HCT116 (cell line): Measurements from ENCODE around the gene HABP2. TPM values are rescaled to one million over a fixed set of nuclear protein-coding genes. Genes with fewer than 3 reads are reported as not detected.

Experiments used
- ATAC-seq: fragments of 200-7000 bp; cut with Tn5 transposase; 2 replicates; pipeline ENCODE4 v1.9.1; 2020; ENCODE audit warnings: mild to moderate bottlenecking, moderate library complexity
- BruUV-seq: library from RNA; stranded (reverse); fragments of 400-500 nt; replicated peaks from 2 replicates; lab custom pipeline; 2021; lab: Mats Ljungman, UMichigan
- CTCF ChIA-PET: fragments of 300-600 bp; sonication (Branson Sonifier 250); formaldehyde crosslinking; loops from one replicate; lab custom pipeline; 2021; ENCODE audit warnings: antibody characterized with exemption; lab: Charles Lee
- POLR2A ChIA-PET: fragments of 300-600, 350-600 bp; sonication (Branson Sonifier 250); formaldehyde crosslinking; loops from one replicate; lab custom pipeline; 2021; ENCODE audit warnings: antibody characterized with exemption; lab: Charles Lee
- RAD21 ChIA-PET, 2 experiments: fragments of 300-600 bp; sonication (Branson Sonifier 250); formaldehyde crosslinking; loops; one replicate each; lab custom pipeline; 2023; ENCODE audit warnings: low total read pairs in 2 of 2; ENCODE audit not compliant: uncharacterized antibody in 2 of 2, unreplicated experiment in 2 of 2, low non-redundant PET in 1 of 2; lab: Charles Lee
- DNase-seq: peaks from one replicate; pipeline ENCODE4 v3.0.0-alpha.2; 2010; ENCODE audit warnings: low read depth, low spot score
- H2AFZ ChIP-seq: fragments of 200-600 bp; shearing (Covaris generic), sonication (generic); 2 replicates; pipeline ENCODE4 v1.6.1; 2017; ENCODE audit warnings: low read depth, mixed run types, mixed read lengths, antibody characterized with exemption, low read length; ENCODE audit not compliant: poor library complexity, severe bottlenecking
- H3K27ac ChIP-seq: 2 replicates; pipeline ENCODE4 v1.5.1; 2012; ENCODE audit warnings: low read depth, low read length
- H3K27me3 ChIP-seq: fragments of 200-600 bp; sonication (generic); 2 replicates; pipeline ENCODE4 v1.6.1; 2016; ENCODE audit warnings: mixed run types, low read length, mixed read lengths; ENCODE audit not compliant: insufficient read depth
- H3K36me3 ChIP-seq, 2 experiments: fragments of 200-500 bp in 1 of 2; fragments of 200-600 bp in 1 of 2; sonication (Bioruptor generic) in 1 of 2; sonication (generic) in 1 of 2; 2 replicates each; pipeline versions ENCODE4 v1.5.1 to v1.6.1; 2014 to 2016; ENCODE audit warnings: low read length in 2 of 2, inconsistent platforms in 1 of 2, mixed read lengths in 1 of 2, mixed run types in 1 of 2; ENCODE audit not compliant: insufficient read depth in 2 of 2, control insufficient read depth in 1 of 2
- H3K4me1 ChIP-seq, 2 experiments: fragments of 200-600 bp in 1 of 2; sonication (generic) in 1 of 2; 2 replicates each; pipeline versions ENCODE4 v1.5.1 to v1.6.1; 2012 to 2017; ENCODE audit warnings: low read length in 2 of 2, inconsistent platforms in 1 of 2, mild to moderate bottlenecking in 1 of 2, mixed read lengths in 1 of 2, mixed run types in 1 of 2, moderate library complexity in 1 of 2; ENCODE audit not compliant: insufficient read depth in 2 of 2, control insufficient read depth in 1 of 2
- H3K4me2 ChIP-seq: fragments of 200-600 bp; sonication (generic); 2 replicates; pipeline ENCODE4 v1.6.1; 2017; ENCODE audit warnings: mixed run types, low read length, mixed read lengths
- H3K4me3 ChIP-seq, 2 experiments: fragments of 200-600 bp in 1 of 2; sonication (generic) in 1 of 2; replicated peaks in 1 of 2; 2 replicates each; pipeline ENCODE4 v1.5.1; 2011 to 2016; ENCODE audit warnings: low read length in 2 of 2, control low read depth in 1 of 2, low read depth in 1 of 2, mild to moderate bottlenecking in 1 of 2, mixed read lengths in 1 of 2, mixed run types in 1 of 2
- H3K79me2 ChIP-seq: fragments of 200-600 bp; sonication (generic); 2 replicates; pipeline ENCODE4 v1.6.1; 2017; ENCODE audit warnings: mild to moderate bottlenecking, mixed run types, low read length, moderate library complexity, mixed read lengths; ENCODE audit not compliant: insufficient read depth
- H3K9ac ChIP-seq: fragments of 200-600 bp; sonication (generic); 2 replicates; pipeline ENCODE4 v1.6.1; 2016; ENCODE audit warnings: low read length, mixed read lengths
- H3K9me2 ChIP-seq: fragments of 200-600 bp; sonication (generic), shearing (Covaris generic); 2 replicates; pipeline ENCODE4 v1.6.1; 2017; ENCODE audit warnings: mixed run types, mild to moderate bottlenecking, moderate library complexity; ENCODE audit not compliant: insufficient read depth
- H3K9me3 ChIP-seq, 2 experiments: fragments of 200-500 bp in 1 of 2; fragments of 200-600 bp in 1 of 2; sonication (Bioruptor generic) in 1 of 2; sonication (generic) in 1 of 2; 2 replicates each; pipeline ENCODE4 v1.6.1; 2014 to 2017; ENCODE audit warnings: low read length in 2 of 2, mixed read lengths in 2 of 2, inconsistent platforms in 1 of 2, low read depth in 1 of 2, mild to moderate bottlenecking in 1 of 2, mixed run types in 1 of 2, moderate library complexity in 1 of 2; ENCODE audit not compliant: control insufficient read depth in 1 of 2, insufficient read depth in 1 of 2
- H4K20me1 ChIP-seq: fragments of 200-600 bp; sonication (generic), shearing (Covaris generic); 2 replicates; pipeline ENCODE4 v1.6.1; 2017; ENCODE audit warnings: mixed run types, mild to moderate bottlenecking, moderate library complexity; ENCODE audit not compliant: insufficient read depth
- CEBPB ChIP-seq: IDR thresholded peaks from 2 replicates; pipeline ENCODE4 v1.6.1; 2012; ENCODE audit warnings: low read depth
- CTCF ChIP-seq, 3 experiments: fragments of 200-600 bp in 1 of 3; sonication (generic) in 1 of 3; IDR thresholded peaks in 2 of 3; conservative IDR thresholded peaks in 1 of 3; 2 replicates each; pipeline ENCODE4 v1.5.1; 2012 to 2017; ENCODE audit warnings: low read depth in 2 of 3, low read length in 2 of 3, antibody characterized with exemption in 1 of 3, borderline replicate concordance in 1 of 3, control low read depth in 1 of 3, mild to moderate bottlenecking in 1 of 3, mixed read lengths in 1 of 3, mixed run types in 1 of 3, moderate library complexity in 1 of 3; ENCODE audit not compliant: insufficient read depth in 1 of 3
- EGR1 ChIP-seq: IDR thresholded peaks from 2 replicates; pipeline ENCODE4 v1.6.1; 2012; ENCODE audit warnings: low read depth
- ELF1 ChIP-seq: IDR thresholded peaks from 2 replicates; pipeline ENCODE4 v1.6.1; 2012; ENCODE audit warnings: low read depth, borderline replicate concordance
- EZH2phosphoT487 ChIP-seq: fragments of 200-600 bp; IDR thresholded peaks from 2 replicates; pipeline ENCODE4 v1.6.1; 2018; ENCODE audit warnings: antibody characterized with exemption, borderline replicate concordance
- JUND ChIP-seq: IDR thresholded peaks from 2 replicates; pipeline ENCODE4 v1.6.1; 2012
- POLR2A ChIP-seq: IDR thresholded peaks from 2 replicates; pipeline ENCODE4 v1.7.0; 2011; ENCODE audit warnings: borderline replicate concordance; ENCODE audit not compliant: insufficient read depth, insufficient read length; ENCODE audit errors: extremely low read depth
- POLR2AphosphoS5 ChIP-seq: IDR thresholded peaks from 2 replicates; pipeline ENCODE4 v1.6.1; 2011; ENCODE audit warnings: mild to moderate bottlenecking, low read depth, low read length, moderate library complexity
- RAD21 ChIP-seq: IDR thresholded peaks from 2 replicates; pipeline ENCODE4 v1.6.1; 2012; ENCODE audit warnings: low read depth, mild to moderate bottlenecking
- SIN3A ChIP-seq: IDR thresholded peaks from 2 replicates; pipeline ENCODE4 v1.6.1; 2012; ENCODE audit warnings: low read depth
- TCF7L2 ChIP-seq: IDR thresholded peaks from 2 replicates; pipeline ENCODE4 v1.7.0; 2011; ENCODE audit warnings: borderline replicate concordance, inconsistent platforms; ENCODE audit not compliant: insufficient read depth, insufficient read length; ENCODE audit errors: extremely low read depth
- YY1 ChIP-seq: IDR thresholded peaks from 2 replicates; pipeline ENCODE4 v1.6.1; 2011; ENCODE audit warnings: low read length, low read depth, moderate library complexity, mild to moderate bottlenecking; ENCODE audit not compliant: insufficient replicate concordance; ENCODE audit errors: extremely low read depth
- ZBTB33 ChIP-seq: IDR thresholded peaks from 2 replicates; pipeline ENCODE4 v1.6.1; 2011; ENCODE audit warnings: mild to moderate bottlenecking, low read length, moderate library complexity; ENCODE audit not compliant: insufficient replicate concordance; ENCODE audit errors: extremely low read depth
- ZFX ChIP-seq: fragments of 450-650 bp; IDR thresholded peaks from 2 replicates; pipeline ENCODE4 v1.6.1; 2017
- intact Hi-C: fragments of 100-400 bp; cut with micrococcal nuclease; formaldehyde crosslinking; loops from 2 replicates; pipeline ENCODE4 v1.10.0; 2022
- total RNA-seq: library from RNA; stranded (reverse); gene quantifications from one replicate; pipeline ENCODE4 v1.2.1, GENCODE V29; 2021; ENCODE audit not compliant: unreplicated experiment
- TF ChIP-seq, protein P1 (sequence below): IDR thresholded peaks from 2 replicates; pipeline ENCODE4 v1.6.1; 2012

The HABP2 gene
- total RNA-seq, 1 experiment from 2014 or later: 0.20 TPM

DNA sequence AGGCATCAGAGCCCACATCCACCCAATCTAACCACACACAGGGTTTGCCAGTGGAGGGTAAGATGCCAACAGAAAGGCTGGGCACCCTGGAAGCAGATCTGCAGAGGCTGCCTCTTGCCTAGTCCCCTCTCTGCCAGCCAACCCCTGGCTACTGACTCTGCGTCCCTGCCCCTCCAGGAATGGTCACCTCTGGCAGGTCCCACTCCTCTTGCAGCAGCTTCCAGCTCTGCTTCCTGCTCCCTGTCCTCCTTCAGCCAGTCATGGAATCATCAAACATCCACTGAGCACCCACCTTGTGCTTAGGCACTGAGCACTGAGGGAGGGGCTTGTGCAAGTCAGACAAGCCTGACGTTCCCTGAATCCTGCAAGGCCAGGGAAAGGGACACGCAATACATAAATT lies 20.1 kb upstream of the HABP2 start:
- no peak overlapping the region for H3K4me3 ChIP-seq
- H4K20me1 ChIP-seq: no peaks in the 10 kb centered on the region
- no peak overlapping the region for H3K9ac ChIP-seq
- H3K27me3 ChIP-seq: peaks cover 13% of the 10 kb centered on the region; the same call in 1 of the 2 replicates
- BruUV-seq: no TSS peak
- CTCF ChIA-PET: interaction anchor here (1.0 kb wide), 1 partner anchor 11 kb away, joined by 3 read pairs; no protein-coding TSS in a partner anchor
- no peak overlapping the region for H3K27ac ChIP-seq
- no peaks in the 10 kb centered on the region for H3K79me2 ChIP-seq
- no peak overlapping the region for H3K4me2 ChIP-seq
- DNase-seq (no peak), ATAC-seq (no peak)
- H3K4me1 ChIP-seq: no peaks in the 10 kb centered on the region
- TF ChIP-seq POLR2A (no peak), YY1 (no peak), TCF7L2 (no peak), SIN3A (no peak), CEBPB (no peak), EGR1 (no peak), POLR2AphosphoS5 (no peak), EZH2phosphoT487 (no peak), ZBTB33 (no peak), ELF1 (no peak), CTCF (IDR thresholded peaks at IDR 0.05 in 2 of 3, conservative IDR thresholded peaks at IDR 0.05 in 1 of 3; ENCODE audit: borderline replicate concordance in 1 of 3, insufficient read depth in 1 of 3, low read depth in 2 of 3, low read length in 2 of 3) (no peak), JUND (no peak), ZFX (no peak), RAD21 (no peak)
- TF ChIP-seq, protein P1, sequence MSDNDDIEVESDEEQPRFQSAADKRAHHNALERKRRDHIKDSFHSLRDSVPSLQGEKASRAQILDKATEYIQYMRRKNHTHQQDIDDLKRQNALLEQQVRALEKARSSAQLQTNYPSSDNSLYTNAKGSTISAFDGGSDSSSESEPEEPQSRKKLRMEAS: no peak
- intact Hi-C loops: no loop called here
- RAD21 ChIA-PET: no interaction called here
- H3K9me3 ChIP-seq: no peaks in the 10 kb centered on the region
- POLR2A ChIA-PET: no interaction called here
- no peak overlapping the region for H2AFZ ChIP-seq
- no peaks in the 10 kb centered on the region for H3K36me3 ChIP-seq
- H3K9me2 ChIP-seq: no peaks in the 10 kb centered on the region
